GM18909 (cell line): ENCODE results near the gene ARL6IP6.

ENCODE experiments used
- ATAC-seq: cut with Tn5 transposase; IDR thresholded peaks from one replicate; pipeline ENCODE4 v1.9.1; 2021; ENCODE audit warnings: mild to moderate bottlenecking; ENCODE audit not compliant: unreplicated experiment, poor library complexity

The ARL6IP6 gene

GRCh38 chr2:152718076-152718908, at the start of gene ARL6IP6:
Gene ARL6IP6, plus strand, starts transcription at chr2:152718620. Its CDS starts 5 bp downstream, at chr2:152718625.
- ATAC-seq, result peak; percentile 74

GRCh38 chr2:152674334-152674733, 44.1 kb upstream of the ARL6IP6 start:
- no peak for ATAC-seq

- no peak for ATAC-seq
These were observed 42.0 kb upstream of the ARL6IP6 start for GRCh38 chr2:152676461-152676860.

GRCh38 chr2:152678808-152679207, 39.6 kb upstream of the ARL6IP6 start:
- no peak for ATAC-seq

GRCh38 chr2:152682663-152683062, 35.8 kb upstream of the ARL6IP6 start:
- ATAC-seq, result no peak

GRCh38 chr2:152683400-152683799, 35.0 kb upstream of the ARL6IP6 start:
- no peak for ATAC-seq

GRCh38 chr2:152686321-152686720, 32.1 kb upstream of the ARL6IP6 start:
- ATAC-seq, result no peak

- peak; percentile 89 for ATAC-seq
These were observed 25.4 kb upstream of the ARL6IP6 start for GRCh38 chr2:152693033-152693432.

GRCh38 chr2:152694161-152694661, 24.2 kb upstream of the ARL6IP6 start:
- peak; percentile 59 for ATAC-seq

- no peak for ATAC-seq
These were observed 22.7 kb upstream of the ARL6IP6 start for GRCh38 chr2:152695763-152696162.

- ATAC-seq, result no peak
These were observed 21.9 kb upstream of the ARL6IP6 start for GRCh38 chr2:152696476-152696875.

- no peak for ATAC-seq
These were observed 17.2 kb upstream of the ARL6IP6 start for GRCh38 chr2:152701198-152701597.

- no peak for ATAC-seq
These were observed 11.9 kb upstream of the ARL6IP6 start for GRCh38 chr2:152706477-152707021.

- no peak for ATAC-seq
These were observed 9.7 kb upstream of the ARL6IP6 start for GRCh38 chr2:152708742-152709141.

GRCh38 chr2:152710713-152711112, 7.7 kb upstream of the ARL6IP6 start:
- ATAC-seq, result no peak

GRCh38 chr2:152715112-152715511, 3.3 kb upstream of the ARL6IP6 start:
- no peak for ATAC-seq

GRCh38 chr2:152715854-152716428, 2.5 kb upstream of the ARL6IP6 start:
- no peak for ATAC-seq

- no peak for ATAC-seq
These were observed 1.6 kb upstream of the ARL6IP6 start for GRCh38 chr2:152716805-152717227.

- ATAC-seq, result peak; percentile 71
These were observed 968 bp upstream of the ARL6IP6 start, which contains the start of gene PRPF40A for GRCh38 chr2:152717228-152718075. Gene PRPF40A, minus strand, starts transcription at chr2:152717461. Its CDS starts 22 bp downstream, at chr2:152717439.

GRCh38 chr2:152718909-152719645, 657 bp downstream of the ARL6IP6 start:
- ATAC-seq, result peak; percentile 34
